GM10248 (cell line): ENCODE results near the gene PEX16.

Source experiments
- CTCF ChIA-PET: fragments of 300-600 bp; sonication (Branson Sonifier 250); formaldehyde crosslinking; extraction: SDS; loops from one replicate; lab custom pipeline; 2021; ENCODE audit warnings: antibody characterized with exemption; lab: Yijun Ruan, JAX
- POLR2A ChIA-PET: fragments of 350-650 bp; sonication (Branson Sonifier 250); formaldehyde crosslinking; extraction: SDS; loops from one replicate; lab custom pipeline; 2020; ENCODE audit warnings: antibody characterized with exemption; lab: Yijun Ruan, JAX
- DNase-seq: peaks from one replicate; pipeline ENCODE4 v3.0.0; 2012; ENCODE audit errors: extremely low spot score
- CTCF ChIP-seq: IDR thresholded peaks from 2 replicates; pipeline ENCODE4 v1.5.1; 2012; ENCODE audit warnings: mild to moderate bottlenecking, low read depth; ENCODE audit errors: extremely low read depth, missing control alignments, control extremely low read depth

PEX16 gene

GRCh38 chr11:45889555-45889954 is 28.1 kb downstream of the PEX16 start:
- POLR2A ChIA-PET, result no interaction called here
- DNase-seq, result no peak
- CTCF ChIA-PET, result interaction anchor here (0.9 to 1.2 kb wide), 3 partner anchors 16 to 26 kb away, joined by 3 to 4 read pairs (median 4); no protein-coding TSS in a partner anchor
- TF ChIP-seq CTCF, result no peak

GRCh38 chr11:45887587-45887986 is 30.1 kb downstream of the PEX16 start:
- POLR2A ChIA-PET, result no interaction called here
- CTCF ChIA-PET, result interaction anchor here (1.1 to 1.2 kb wide), 2 partner anchors 37 to 116 kb away, joined by 3 read pairs; no protein-coding TSS in a partner anchor
- no peak for TF ChIP-seq CTCF
- no peak for DNase-seq

- no peak for DNase-seq
- ChIA-PET CTCF (interaction anchor here (1.0 to 1.2 kb wide), 3 partner anchors 14 to 36 kb away, joined by 3 read pairs; no protein-coding TSS in a partner anchor), POLR2A (interaction anchor here (0.5 kb wide), 1 partner anchor 377 kb away, joined by 3 read pairs; no protein-coding TSS in a partner anchor)
- no peak for TF ChIP-seq CTCF
These were observed 30.7 kb downstream of the PEX16 start for GRCh38 chr11:45886816-45887520.

GRCh38 chr11:45885921-45886721 is 31.6 kb downstream of the PEX16 start:
- CTCF ChIA-PET, result interaction anchor here (1.0 to 1.2 kb wide), 3 partner anchors 13 to 35 kb away, joined by 3 read pairs; no protein-coding TSS in a partner anchor

GRCh38 chr11:45885274-45885920 is 32.3 kb downstream of the PEX16 start, which contains the start of gene MAPK8IP1:
MAPK8IP1 (plus strand) TSS chr11:45885651; CDS start chr11:45885821, 170 bp downstream.
- peak; percentile 86 for DNase-seq
- ChIA-PET CTCF (no interaction called here), POLR2A (no interaction called here)
- TF ChIP-seq CTCF, result no peak

More at GRCh38 chr11:45885921-45886721, 31.6 kb downstream of the PEX16 start:
- no peak for TF ChIP-seq CTCF
- POLR2A ChIA-PET, result interaction anchor here (0.5 kb wide), 2 partner anchors 38 to 378 kb away, joined by 3 to 5 read pairs; no protein-coding TSS in a partner anchor
- no peak for DNase-seq

GRCh38 chr11:45884596-45885185 is 33.0 kb downstream of the PEX16 start:
- TF ChIP-seq CTCF, result no peak
- ChIA-PET POLR2A (no interaction called here), CTCF (interaction anchor here (1.9 kb wide), 1 partner anchor 11 kb away, joined by 9 read pairs; no protein-coding TSS in a partner anchor)
- DNase-seq, result no peak
